Measurements from ENCODE around the gene CPA5.

CPA5 gene

DNA sequence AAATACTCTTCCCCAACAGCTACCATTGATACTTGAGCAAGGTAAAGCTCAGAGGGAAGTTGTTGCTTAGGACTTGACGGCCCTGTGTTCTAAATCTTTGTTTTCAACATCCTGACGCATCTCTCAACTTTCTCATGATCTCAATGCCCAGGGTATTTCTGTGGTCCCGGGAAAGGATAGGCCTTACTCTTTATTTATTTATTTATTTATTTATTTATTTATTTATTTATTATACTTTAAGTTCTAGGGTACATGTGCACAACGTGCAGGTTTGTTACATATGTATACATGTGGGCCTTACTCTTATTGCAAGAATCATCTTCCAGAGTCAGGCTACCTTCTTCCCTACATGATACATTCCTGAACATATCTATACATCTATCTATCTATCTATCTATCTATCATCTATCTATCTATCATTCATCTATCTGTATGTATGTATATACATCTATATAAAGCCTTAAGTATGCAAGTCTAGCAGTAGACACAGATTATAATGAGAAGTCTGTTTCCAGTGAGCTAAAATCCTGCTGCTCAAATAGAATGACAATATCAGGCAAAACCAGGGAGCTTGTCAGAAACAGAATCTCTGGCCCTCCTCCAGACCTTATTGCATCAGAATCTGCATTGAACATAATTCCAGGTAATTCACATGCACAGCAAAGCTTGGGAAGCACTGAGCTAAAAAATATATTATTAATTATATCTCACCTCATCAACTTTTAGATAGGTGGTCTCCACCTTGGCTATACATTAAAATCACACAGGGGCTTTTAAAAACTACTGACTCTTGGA is 12.2 kb upstream of the CPA5 start:
- DNase-seq (ENCODE audit: low spot score): no peak

DNA sequence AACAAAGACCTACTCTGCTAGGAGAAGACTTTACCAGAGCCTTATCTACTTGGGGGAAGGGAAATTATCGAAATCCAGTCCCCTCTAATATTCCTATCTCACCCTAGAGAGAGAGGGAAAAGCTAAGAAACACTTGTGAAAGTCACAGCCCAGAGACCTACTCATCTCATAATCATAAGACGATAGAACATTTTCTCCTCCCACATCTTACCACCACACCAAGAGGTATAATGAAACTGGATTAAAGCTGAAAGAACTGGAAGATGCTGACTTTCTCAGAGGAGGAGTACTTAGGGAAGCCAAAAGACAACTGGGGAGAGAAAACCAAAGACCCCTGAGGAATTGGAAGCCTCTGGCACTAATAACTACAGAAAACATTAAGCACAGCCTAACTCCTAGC is 10.8 kb upstream of the CPA5 start:
- no peak for DNase-seq (ENCODE audit: low spot score)

DNA sequence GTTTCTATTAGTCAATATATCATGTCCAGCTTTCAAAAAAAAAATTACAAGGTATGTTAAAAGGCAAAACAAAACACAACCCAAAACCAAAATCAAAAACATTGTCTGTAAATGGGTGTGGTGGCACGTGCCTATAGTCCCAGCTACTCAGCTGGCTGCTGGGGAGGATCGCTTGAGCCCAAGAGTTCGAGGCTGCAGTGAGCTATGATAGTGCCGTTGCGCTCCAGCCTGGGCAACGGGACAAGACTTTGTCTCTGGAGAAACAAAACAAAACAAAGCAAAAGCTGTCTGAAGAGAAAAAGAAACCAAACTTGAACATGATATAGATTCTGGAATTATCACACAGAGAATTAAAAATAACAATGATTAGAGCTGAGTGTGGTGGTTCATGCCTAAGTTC is 10.3 kb upstream of the CPA5 start:
- DNase-seq (ENCODE audit: low spot score): no peak

GRCh38 chr7:130337410-130337971 is 7.1 kb upstream of the CPA5 start:
- no peak for DNase-seq (ENCODE audit: low spot score)

- DNase-seq (ENCODE audit: low spot score): no peak
These were observed 6.4 kb upstream of the CPA5 start for GRCh38 chr7:130338233-130338632.

GRCh38 chr7:130341882-130342281 is 2.7 kb upstream of the CPA5 start:
- no peak for DNase-seq (ENCODE audit: low spot score)

DNA sequence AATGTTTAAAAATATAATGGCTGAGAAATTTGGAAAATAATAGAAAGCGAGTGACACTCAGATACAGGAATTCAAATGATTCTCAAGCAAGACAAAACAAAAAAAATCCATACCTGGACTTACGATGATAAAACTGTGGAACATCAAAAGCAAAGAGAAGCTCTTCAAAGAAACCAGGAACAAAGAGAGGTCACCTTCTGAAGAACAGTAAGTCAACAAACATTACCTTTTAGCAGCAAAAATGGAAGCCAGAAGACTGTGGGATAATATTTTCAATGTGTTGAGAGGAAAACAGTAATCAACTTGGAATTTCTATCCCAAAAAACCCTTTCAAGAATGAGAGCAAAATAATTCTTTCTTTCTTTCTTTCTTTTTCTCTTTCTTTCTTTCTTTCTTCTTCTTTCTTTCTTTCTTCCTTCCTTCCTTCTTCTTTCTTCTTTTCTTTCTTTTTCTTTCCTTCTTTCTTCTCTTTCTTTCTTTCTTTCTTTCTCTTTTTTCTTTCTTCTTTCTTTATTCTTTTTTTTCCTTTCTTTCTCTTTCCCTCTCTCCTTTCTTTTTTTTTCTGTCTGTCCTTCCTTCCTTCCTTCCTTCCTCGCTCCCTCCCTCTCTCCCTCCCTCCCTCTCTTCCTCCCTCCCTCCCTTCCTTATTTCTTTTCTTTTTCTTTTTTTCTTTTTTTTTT is 1.8 kb upstream of the CPA5 start:
- DNase-seq (ENCODE audit: low spot score): no peak

- DNase-seq (ENCODE audit: low spot score): no peak
These were observed 520 bp downstream of the CPA5 start for GRCh38 chr7:130345136-130345535.

GRCh38 chr7:130345725-130346124 is 1.1 kb downstream of the CPA5 start:
- DNase-seq (ENCODE audit: low spot score): no peak

GRCh38 chr7:130346177-130346905 is 1.7 kb downstream of the CPA5 start:
- no peak for DNase-seq (ENCODE audit: low spot score)

- DNase-seq (ENCODE audit: low spot score): no peak
These were observed 2.3 kb downstream of the CPA5 start for GRCh38 chr7:130346941-130347340.

GRCh38 chr7:130349911-130350782 is 5.5 kb downstream of the CPA5 start:
- no peak for DNase-seq (ENCODE audit: low spot score)

DNA sequence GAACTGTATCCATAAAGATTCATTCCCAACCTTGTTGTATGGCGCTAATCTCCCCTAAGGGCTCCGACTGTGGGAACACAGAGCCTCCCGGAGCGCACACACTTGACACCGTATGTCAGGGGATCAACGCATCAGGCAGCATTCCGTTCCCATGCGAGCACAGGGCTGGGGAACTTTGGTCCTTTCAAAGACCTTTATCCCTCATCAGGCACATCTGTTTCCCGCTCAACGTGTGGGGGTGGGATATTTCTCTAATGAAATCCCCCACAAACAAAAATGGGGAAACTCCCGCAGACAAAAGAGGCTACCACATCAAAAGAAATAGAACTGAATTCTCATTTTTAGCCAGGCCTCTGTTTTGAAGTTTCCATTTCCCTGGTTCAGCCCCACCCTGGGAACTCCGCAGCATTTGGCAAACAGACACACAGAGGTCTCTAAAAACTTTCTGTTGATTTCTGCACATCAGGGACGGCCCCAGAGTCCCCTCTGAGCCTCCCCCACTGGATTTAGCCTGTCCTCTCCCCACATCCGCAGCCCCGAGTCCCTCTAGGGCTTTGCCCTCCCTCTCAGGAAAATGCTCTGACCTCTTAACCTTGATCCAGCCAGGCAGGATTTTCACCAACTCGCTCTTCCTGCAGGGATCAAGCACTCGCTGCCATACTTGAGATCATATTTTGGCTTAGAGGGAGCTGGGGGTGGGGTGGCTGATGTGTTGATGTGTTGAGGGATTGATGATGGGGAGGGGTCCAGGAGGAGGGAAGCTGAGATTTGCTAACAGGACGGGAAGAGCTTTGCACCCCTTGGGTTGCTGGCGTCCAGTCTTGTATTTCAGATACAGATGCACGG is 6.6 kb downstream of the CPA5 start:
- DNase-seq (ENCODE audit: low spot score): no peak

- DNase-seq (ENCODE audit: low spot score): no peak
These were observed 7.1 kb downstream of the CPA5 start for GRCh38 chr7:130351791-130352090.

DNA sequence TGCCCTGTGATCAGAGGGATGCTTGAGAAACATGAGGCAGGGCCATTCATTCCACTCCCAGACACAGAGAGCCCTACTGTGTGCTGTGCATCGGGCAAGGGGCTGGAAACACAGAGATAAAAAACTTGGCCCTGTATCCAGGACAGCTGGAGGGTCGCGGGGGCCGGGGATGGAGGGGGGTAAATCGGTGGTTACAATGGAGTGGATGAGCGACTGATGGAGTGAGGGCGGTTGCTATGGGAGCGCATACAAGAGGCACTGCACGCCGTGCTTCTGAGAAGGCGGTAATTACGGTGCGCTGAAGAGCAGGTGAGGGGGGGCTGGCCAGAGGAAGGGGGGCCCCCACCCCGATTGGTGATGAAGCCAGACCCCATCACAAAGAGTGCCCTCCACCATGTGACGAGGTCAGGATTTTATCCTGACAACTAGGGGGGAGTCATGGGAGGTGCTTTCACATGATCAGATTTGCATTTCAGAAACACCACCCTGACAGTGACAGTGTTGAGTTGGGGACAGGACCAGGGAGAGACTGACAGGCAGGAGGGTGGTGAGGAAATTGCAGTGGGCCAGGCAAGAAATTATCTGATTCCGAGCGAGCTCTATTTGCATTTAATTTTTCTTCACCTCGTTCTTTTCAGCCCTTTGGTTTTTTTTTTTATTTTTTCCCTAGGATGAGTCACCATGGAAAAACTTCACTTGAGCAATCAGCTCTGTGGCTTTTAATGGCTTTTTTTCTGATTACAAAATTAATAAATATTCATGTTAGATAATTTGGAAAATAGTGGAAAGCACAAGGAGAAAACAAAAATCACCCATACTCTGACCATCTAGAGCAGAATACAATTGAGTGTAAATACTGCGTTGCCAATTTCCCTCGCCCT is 7.8 kb downstream of the CPA5 start:
- DNase-seq (ENCODE audit: low spot score): no peak

GRCh38 chr7:130353196-130353595 is 8.6 kb downstream of the CPA5 start:
- no peak for DNase-seq (ENCODE audit: low spot score)

GRCh38 chr7:130356121-130356875 is 11.7 kb downstream of the CPA5 start:
- DNase-seq (ENCODE audit: low spot score): no peak

GRCh38 chr7:130356876-130357611 is 12.4 kb downstream of the CPA5 start:
- DNase-seq (ENCODE audit: low spot score): no peak

DNA sequence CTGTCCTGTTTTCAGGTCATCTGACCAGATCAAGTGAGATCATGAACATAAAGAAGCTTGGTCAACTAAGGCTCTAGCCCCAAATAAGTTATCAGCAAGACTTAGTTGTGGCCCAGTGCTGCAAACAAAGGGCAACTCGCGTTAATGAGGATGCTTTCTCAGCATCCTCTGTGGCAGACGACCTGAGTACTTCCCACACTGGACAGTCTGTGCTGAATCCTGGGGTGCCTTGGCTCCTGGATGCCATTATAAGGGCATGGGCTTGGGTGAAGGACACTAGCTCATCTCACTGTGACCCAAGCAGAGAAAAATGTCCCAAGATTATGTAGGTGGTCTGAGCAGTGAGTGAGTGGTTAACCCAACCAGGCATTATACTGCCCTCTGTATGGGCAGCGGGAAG is 13.9 kb downstream of the CPA5 start:
- no peak for DNase-seq (ENCODE audit: low spot score)

All from activated CD4-positive, alpha-beta T cell treated with anti-CD3 and anti-CD28 coated beads, Interleukin-2, Interleukin-4, amounts not matched to agents 100 ng/mL and 50 ng/mL, durations not matched to agents 16 hours and 8 hours (primary cell).